K562 (cell line): ENCODE results near the gene TMEM107. TPM values are rescaled to one million over a fixed set of nuclear protein-coding genes. Genes with fewer than 3 reads are reported as not detected.
A peak's percentile ranks its signal among the peaks of the same experiment; 100 is the strongest.

Source experiments
- CBX3 ChIP-seq, 2 experiments: IDR thresholded peaks; 1 replicate in 1 of 2; 2 replicates in 1 of 2; pipeline ENCODE4 v1.6.1; 2012; ENCODE audit warnings: inconsistent platforms in 2 of 2, low read length in 2 of 2, borderline replicate concordance in 1 of 2, control low read depth in 1 of 2
- EHMT2 ChIP-seq: fragments of 450-650 bp; IDR thresholded peaks from 2 replicates; pipeline ENCODE4 v1.6.1; 2018; ENCODE audit warnings: antibody characterized with exemption
- FOXA3 ChIP-seq, 2 experiments: fragments of 450-650 bp in 1 of 2; sonication (generic) in 1 of 2; formaldehyde crosslinking; IDR thresholded peaks in 1 of 2; conservative IDR thresholded peaks in 1 of 2; 2 replicates each; pipeline versions ENCODE4 v1.4.0 to v1.8.0; 2020 to 2022; ENCODE audit warnings: mild to moderate bottlenecking in 2 of 2, missing genetic modification reagents in 1 of 2
- GTF2E2 ChIP-seq: fragments of 200-800 bp; sonication (Bioruptor generic); IDR thresholded peaks from 2 replicates; pipeline ENCODE4 v1.6.1; 2016; ENCODE audit warnings: missing genetic modification characterization, missing compliant biosample characterization
- JUNB ChIP-seq: fragments of 450-650 bp; formaldehyde crosslinking; conservative IDR thresholded peaks from 2 replicates; pipeline ENCODE4 v1.4.0; 2020; ENCODE audit warnings: mild to moderate bottlenecking
- KLF10 ChIP-seq: fragments of 250-450 bp; sonication (Bioruptor Pico); IDR thresholded peaks from 2 replicates; pipeline ENCODE4 v1.6.1; 2021; ENCODE audit warnings: matching md5 sums
- MYC ChIP-seq, 2 experiments: fragments of 250-450 bp in 1 of 2; sonication (Bioruptor Pico) in 1 of 2; IDR thresholded peaks; 2 replicates each; pipeline versions ENCODE4 v1.5.1 to v1.6.1; 2012 to 2021; ENCODE audit warnings: low read depth in 2 of 2, borderline replicate concordance in 1 of 2, improper control_type of control experiment in 1 of 2, low read length in 1 of 2, mild to moderate bottlenecking in 1 of 2, moderate library complexity in 1 of 2
- PHTF2 ChIP-seq: fragments of 250-450 bp; sonication (Bioruptor Pico); IDR thresholded peaks from 2 replicates; pipeline ENCODE4 v1.5.0; 2021; ENCODE audit warnings: mild to moderate bottlenecking
- RBM15 ChIP-seq: fragments of 200-400 bp; formaldehyde crosslinking; IDR thresholded peaks from 2 replicates; pipeline ENCODE4 v1.6.1; 2018; ENCODE audit warnings: mild to moderate bottlenecking, low read length, moderate library complexity; ENCODE audit not compliant: insufficient read depth
- SMARCC2 ChIP-seq: fragments of 450-650 bp; IDR thresholded peaks from 2 replicates; pipeline ENCODE4 v1.6.1; 2017; ENCODE audit warnings: antibody characterized with exemption, moderate library complexity, mild to moderate bottlenecking, low read depth
- SP1 ChIP-seq: sonication (generic); formaldehyde crosslinking; IDR thresholded peaks from 2 replicates; pipeline ENCODE4 v1.8.1; 2022; ENCODE audit warnings: mild to moderate bottlenecking, missing genetic modification reagents
- TCF7L2 ChIP-seq: fragments of 150-350 bp; IDR thresholded peaks from 2 replicates; pipeline ENCODE4 v1.6.1; 2016; ENCODE audit warnings: low read depth, mild to moderate bottlenecking, low read length, moderate library complexity
- XRCC3 ChIP-seq: fragments of 450-650 bp; IDR thresholded peaks from 2 replicates; pipeline ENCODE4 v1.6.1; 2017; ENCODE audit warnings: mild to moderate bottlenecking, moderate library complexity
- ZNF239 ChIP-seq: fragments of 250-450 bp; sonication (Bioruptor Pico); IDR thresholded peaks from 2 replicates; pipeline ENCODE4 v1.4.0; 2020; ENCODE audit warnings: mild to moderate bottlenecking
- ZNF707 ChIP-seq: fragments of 250-450 bp; sonication (Bioruptor Pico); conservative IDR thresholded peaks from 2 replicates; pipeline ENCODE4 v1.8.0; 2022; ENCODE audit warnings: inconsistent platforms, mild to moderate bottlenecking, moderate library complexity
- ZNF780A ChIP-seq: fragments of 250-450 bp; sonication (Bioruptor Pico); IDR thresholded peaks from 2 replicates; pipeline ENCODE4 v1.5.0; 2021; ENCODE audit warnings: mild to moderate bottlenecking
- polyA plus RNA-seq, 8 experiments: library from polyadenylated mRNA; depleted of rRNA in 4 of 8; stranded (reverse) in 5 of 8; unstranded in 3 of 8; fragments of >200 nt; fragmentation: Nextera tagmentation in 2 of 8; fragmentation: Illumina TruSeq in 1 of 8; extraction: Ambion mirVana in 2 of 8; extraction: Trizol in 1 of 8; gene quantifications; 2 replicates each; pipeline versions ENCODE4 v1.2.1 to v1.2.3, GENCODE V29; 2011 to 2014; ENCODE audit warnings: inconsistent platforms in 1 of 8, missing spikeins in 1 of 8
- total RNA-seq, 7 experiments: library from RNA; depleted of rRNA in 6 of 7; stranded (reverse); fragments of >200 nt in 6 of 7; fragmentation: Illumina TruSeq in 2 of 7; extraction: Trizol in 2 of 7; gene quantifications; 2 replicates each; pipeline versions ENCODE4 v1.2.1 to v1.2.3, GENCODE V29; 2011 to 2021; ENCODE audit warnings: low replicate concordance in 1 of 7
- TF ChIP-seq, protein P1 (sequence below): fragments of 250-450 bp; sonication (Bioruptor Pico); IDR thresholded peaks from 2 replicates; pipeline ENCODE4 v1.8.0; 2022; ENCODE audit warnings: inconsistent platforms
- TF ChIP-seq, protein P2 (sequence below): fragments of 450-650 bp; IDR thresholded peaks from 2 replicates; pipeline ENCODE4 v1.6.1; 2018; ENCODE audit warnings: mild to moderate bottlenecking, low read depth; ENCODE audit not compliant: partially characterized antibody
- TF ChIP-seq, protein P3 (sequence below): sonication (generic); formaldehyde crosslinking; IDR thresholded peaks from 2 replicates; pipeline ENCODE4 v1.8.1; 2023; ENCODE audit warnings: missing genetic modification reagents, mild to moderate bottlenecking, borderline replicate concordance

Gene TMEM107
- total and polyA plus RNA-seq, 9 of the 15 experiments (the other 6 are each of a cell fraction or from before 2014, with no cell fraction given), result 7.1 to 26.2 (median 16.9) TPM

- no peak for TF ChIP-seq JUNB (CRISPR knock-in tag)
- TF ChIP-seq, protein P1, sequence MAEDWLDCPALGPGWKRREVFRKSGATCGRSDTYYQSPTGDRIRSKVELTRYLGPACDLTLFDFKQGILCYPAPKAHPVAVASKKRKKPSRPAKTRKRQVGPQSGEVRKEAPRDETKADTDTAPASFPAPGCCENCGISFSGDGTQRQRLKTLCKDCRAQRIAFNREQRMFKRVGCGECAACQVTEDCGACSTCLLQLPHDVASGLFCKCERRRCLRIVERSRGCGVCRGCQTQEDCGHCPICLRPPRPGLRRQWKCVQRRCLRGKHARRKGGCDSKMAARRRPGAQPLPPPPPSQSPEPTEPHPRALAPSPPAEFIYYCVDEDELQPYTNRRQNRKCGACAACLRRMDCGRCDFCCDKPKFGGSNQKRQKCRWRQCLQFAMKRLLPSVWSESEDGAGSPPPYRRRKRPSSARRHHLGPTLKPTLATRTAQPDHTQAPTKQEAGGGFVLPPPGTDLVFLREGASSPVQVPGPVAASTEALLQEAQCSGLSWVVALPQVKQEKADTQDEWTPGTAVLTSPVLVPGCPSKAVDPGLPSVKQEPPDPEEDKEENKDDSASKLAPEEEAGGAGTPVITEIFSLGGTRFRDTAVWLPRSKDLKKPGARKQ, result no peak
- TF ChIP-seq PHTF2 (CRISPR knock-in tag), result no peak
- peak; percentile 66; the same call in 1 of the 2 replicates for TF ChIP-seq GTF2E2 (tag)
- TF ChIP-seq FOXA3 (CRISPR knock-in tag; conservative IDR thresholded peaks at IDR 0.05 in 1 of 2, IDR thresholded peaks at IDR 0.05 in 1 of 2), result no peak
- TF ChIP-seq XRCC3, result no peak
- 0 out of 3 replicates have a peak, but pooled peaks of 1 of the 2 experiments have one; percentile 16 for TF ChIP-seq CBX3 (IDR thresholded peaks at IDR 0.05; ENCODE audit: borderline replicate concordance in 1 of 2, low read length in 2 of 2)
- no peak for TF ChIP-seq KLF10
- no peak for TF ChIP-seq MYC (IDR thresholded peaks at IDR 0.05; ENCODE audit: low read depth, low read length)
- peak; percentile 39; the same call in 1 of the 2 replicates for TF ChIP-seq MYC (CRISPR knock-in tag; IDR thresholded peaks at IDR 0.05; ENCODE audit: borderline replicate concordance, low read depth)
- TF ChIP-seq, protein P2, sequence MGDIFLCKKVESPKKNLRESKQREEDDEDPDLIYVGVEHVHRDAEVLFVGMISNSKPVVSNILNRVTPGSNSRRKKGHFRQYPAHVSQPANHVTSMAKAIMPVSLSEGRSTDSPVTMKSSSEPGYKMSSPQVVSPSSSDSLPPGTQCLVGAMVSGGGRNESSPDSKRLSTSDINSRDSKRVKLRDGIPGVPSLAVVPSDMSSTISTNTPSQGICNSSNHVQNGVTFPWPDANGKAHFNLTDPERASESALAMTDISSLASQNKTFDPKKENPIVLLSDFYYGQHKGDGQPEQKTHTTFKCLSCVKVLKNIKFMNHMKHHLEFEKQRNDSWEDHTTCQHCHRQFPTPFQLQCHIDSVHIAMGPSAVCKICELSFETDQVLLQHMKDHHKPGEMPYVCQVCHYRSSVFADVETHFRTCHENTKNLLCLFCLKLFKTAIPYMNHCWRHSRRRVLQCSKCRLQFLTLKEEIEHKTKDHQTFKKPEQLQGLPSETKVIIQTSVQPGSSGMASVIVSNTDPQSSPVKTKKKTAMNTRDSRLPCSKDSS, result no peak
- TF ChIP-seq, protein P3, sequence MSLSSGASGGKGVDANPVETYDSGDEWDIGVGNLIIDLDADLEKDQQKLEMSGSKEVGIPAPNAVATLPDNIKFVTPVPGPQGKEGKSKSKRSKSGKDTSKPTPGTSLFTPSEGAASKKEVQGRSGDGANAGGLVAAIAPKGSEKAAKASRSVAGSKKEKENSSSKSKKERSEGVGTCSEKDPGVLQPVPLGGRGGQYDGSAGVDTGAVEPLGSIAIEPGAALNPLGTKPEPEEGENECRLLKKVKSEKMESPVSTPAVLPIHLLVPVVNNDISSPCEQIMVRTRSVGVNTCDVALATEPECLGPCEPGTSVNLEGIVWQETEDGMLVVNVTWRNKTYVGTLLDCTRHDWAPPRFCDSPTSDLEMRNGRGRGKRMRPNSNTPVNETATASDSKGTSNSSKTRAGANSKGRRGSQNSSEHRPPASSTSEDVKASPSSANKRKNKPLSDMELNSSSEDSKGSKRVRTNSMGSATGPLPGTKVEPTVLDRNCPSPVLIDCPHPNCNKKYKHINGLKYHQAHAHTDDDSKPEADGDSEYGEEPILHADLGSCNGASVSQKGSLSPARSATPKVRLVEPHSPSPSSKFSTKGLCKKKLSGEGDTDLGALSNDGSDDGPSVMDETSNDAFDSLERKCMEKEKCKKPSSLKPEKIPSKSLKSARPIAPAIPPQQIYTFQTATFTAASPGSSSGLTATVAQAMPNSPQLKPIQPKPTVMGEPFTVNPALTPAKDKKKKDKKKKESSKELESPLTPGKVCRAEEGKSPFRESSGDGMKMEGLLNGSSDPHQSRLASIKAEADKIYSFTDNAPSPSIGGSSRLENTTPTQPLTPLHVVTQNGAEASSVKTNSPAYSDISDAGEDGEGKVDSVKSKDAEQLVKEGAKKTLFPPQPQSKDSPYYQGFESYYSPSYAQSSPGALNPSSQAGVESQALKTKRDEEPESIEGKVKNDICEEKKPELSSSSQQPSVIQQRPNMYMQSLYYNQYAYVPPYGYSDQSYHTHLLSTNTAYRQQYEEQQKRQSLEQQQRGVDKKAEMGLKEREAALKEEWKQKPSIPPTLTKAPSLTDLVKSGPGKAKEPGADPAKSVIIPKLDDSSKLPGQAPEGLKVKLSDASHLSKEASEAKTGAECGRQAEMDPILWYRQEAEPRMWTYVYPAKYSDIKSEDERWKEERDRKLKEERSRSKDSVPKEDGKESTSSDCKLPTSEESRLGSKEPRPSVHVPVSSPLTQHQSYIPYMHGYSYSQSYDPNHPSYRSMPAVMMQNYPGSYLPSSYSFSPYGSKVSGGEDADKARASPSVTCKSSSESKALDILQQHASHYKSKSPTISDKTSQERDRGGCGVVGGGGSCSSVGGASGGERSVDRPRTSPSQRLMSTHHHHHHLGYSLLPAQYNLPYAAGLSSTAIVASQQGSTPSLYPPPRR, result no peak
- no peak for TF ChIP-seq RBM15
- TF ChIP-seq SP1, result peak; percentile 64
- no peak for TF ChIP-seq SMARCC2
- TF ChIP-seq ZNF780A, result no peak
- no peak for TF ChIP-seq EHMT2
- no peak for TF ChIP-seq TCF7L2
- TF ChIP-seq ZNF239 (CRISPR knock-in tag), result no peak; the same call in 1 of the 2 replicates
- no peak for TF ChIP-seq ZNF707 (CRISPR knock-in tag)
These were observed 46.6 kb upstream of the TMEM107 start (continued) for GRCh38 chr17:8222630-8223355.
